Activated naive CD4-positive, alpha-beta T cell treated with anti-CD3 and anti-CD28 coated beads for 36 hours (primary cell): ENCODE measurements around the gene SPINT1. TPM values are rescaled to one million over a fixed set of nuclear protein-coding genes. Genes with fewer than 3 reads are reported as not detected.
"Not testable (repeated sequence)": the region's sequence is repeated elsewhere in the genome, so short reads cannot be mapped to it uniquely, and the experiment has no call there.

Experiments used
- CTCF ChIA-PET: fragments of 350-600 bp; sonication (Branson Sonifier 250); formaldehyde crosslinking; loops from one replicate; lab custom pipeline; 2021; ENCODE audit warnings: antibody characterized with exemption; lab: Charles Lee
- DNase-seq: peaks from one replicate; pipeline ENCODE4 v3.0.0-alpha.2; 2020
- H3K27ac Mint-ChIP-seq: one replicate; pipeline ENCODE4 v1.8.0; 2021; ENCODE audit warnings: mild to moderate bottlenecking, mixed read lengths
- H3K27me3 Mint-ChIP-seq: one replicate; pipeline ENCODE4 v1.8.0; 2021; ENCODE audit warnings: low read depth, mixed read lengths
- H3K36me3 Mint-ChIP-seq: one replicate; pipeline ENCODE4 v1.8.0; 2021; ENCODE audit warnings: low read depth, mixed read lengths
- H3K4me1 Mint-ChIP-seq: one replicate; pipeline ENCODE4 v1.8.0; 2021; ENCODE audit warnings: low read depth, mixed read lengths
- H3K4me3 Mint-ChIP-seq: one replicate; pipeline ENCODE4 v1.8.0; 2021; ENCODE audit warnings: mild to moderate bottlenecking, moderate library complexity, mixed read lengths
- H3K9me3 Mint-ChIP-seq: one replicate; pipeline ENCODE4 v1.8.0; 2021; ENCODE audit warnings: mixed read lengths
- intact Hi-C: fragments of 100-400 bp; cut with micrococcal nuclease; formaldehyde crosslinking; loops from one replicate; pipeline ENCODE4 v1.15.1; 2023
- total RNA-seq, 2 experiments: library from RNA; stranded (reverse); gene quantifications; one replicate each; pipeline ENCODE4 v1.2.3, GENCODE V29; 2021

Gene SPINT1
- total RNA-seq, 2 experiments from 2014 or later = 4.5 to 4.7 TPM

GRCh38 chr15:40852529-40852928 is 8.7 kb downstream of the SPINT1 start:
- no peaks in the 10 kb centered on the region for H3K36me3 Mint-ChIP-seq
- CTCF ChIA-PET = interaction anchor here (14.2 kb wide), 1 partner anchor 49 kb away, joined by 393 read pairs; the partner anchor contains the start of gene VPS18
- DNase-seq = no peak
- intact Hi-C loops = no loop called here
- no peaks in the 10 kb centered on the region for H3K27me3 Mint-ChIP-seq
- no peaks in the 10 kb centered on the region for H3K9me3 Mint-ChIP-seq
- peaks cover 6% of the 10 kb centered on the region for H3K4me1 Mint-ChIP-seq
- no peak overlapping the region for H3K4me3 Mint-ChIP-seq
- H3K27ac Mint-ChIP-seq = no peak overlapping the region

- no peak overlapping the region for H3K4me3 Mint-ChIP-seq
- CTCF ChIA-PET = interaction anchor here (14.2 kb wide), 1 partner anchor 48 kb away, joined by 393 read pairs; the partner anchor contains the start of gene VPS18
- no peaks in the 10 kb centered on the region for H3K9me3 Mint-ChIP-seq
- no peaks in the 10 kb centered on the region for H3K36me3 Mint-ChIP-seq
- DNase-seq = no peak
- H3K27me3 Mint-ChIP-seq = no peaks in the 10 kb centered on the region
- H3K4me1 Mint-ChIP-seq = peaks cover 6% of the 10 kb centered on the region
- intact Hi-C loops = no loop called here
- no peak overlapping the region for H3K27ac Mint-ChIP-seq
These were observed 9.5 kb downstream of the SPINT1 start for GRCh38 chr15:40853241-40853890.

GRCh38 chr15:40854161-40854560 is 10.3 kb downstream of the SPINT1 start:
- H3K9me3 Mint-ChIP-seq = no peaks in the 10 kb centered on the region
- intact Hi-C loops = no loop called here
- H3K27me3 Mint-ChIP-seq = no peaks in the 10 kb centered on the region
- H3K36me3 Mint-ChIP-seq = no peaks in the 10 kb centered on the region
- CTCF ChIA-PET = interaction anchor here (14.2 kb wide), 1 partner anchor 47 kb away, joined by 393 read pairs; the partner anchor contains the start of gene VPS18
- DNase-seq = no peak
- H3K27ac Mint-ChIP-seq = no peak overlapping the region
- H3K4me1 Mint-ChIP-seq = peaks cover 9% of the 10 kb centered on the region
- no peak overlapping the region for H3K4me3 Mint-ChIP-seq

GRCh38 chr15:40855706-40856234 is 11.9 kb downstream of the SPINT1 start:
- Mint-ChIP-seq H3K27me3 (no peaks in the 10 kb centered on the region), H3K4me3 (no peak overlapping the region), H3K4me1 (peaks cover 11% of the 10 kb centered on the region), H3K36me3 (no peaks in the 10 kb centered on the region), H3K9me3 (no peaks in the 10 kb centered on the region), H3K27ac (no peak overlapping the region)
- intact Hi-C loops = no loop called here
- DNase-seq = no peak
- CTCF ChIA-PET = interaction anchor here (0.7 to 14.2 kb wide), 2 partner anchors 8 to 45 kb away, joined by 3 to 393 read pairs; partner anchors contain the start of gene VPS18

- H3K27ac Mint-ChIP-seq = no peak overlapping the region
- no peaks in the 10 kb centered on the region for H3K27me3 Mint-ChIP-seq
- CTCF ChIA-PET = interaction anchor here (0.6 to 14.2 kb wide), 8 partner anchors 10 to 405 kb away, joined by 3 to 393 read pairs (median 5); partner anchors contain the start of genes PPP1R14D, SPINT1 and VPS18
- intact Hi-C loops = no loop called here
- no peaks in the 10 kb centered on the region for H3K9me3 Mint-ChIP-seq
- no peaks in the 10 kb centered on the region for H3K36me3 Mint-ChIP-seq
- no peak overlapping the region for H3K4me3 Mint-ChIP-seq
- H3K4me1 Mint-ChIP-seq = peaks cover 11% of the 10 kb centered on the region
- DNase-seq = no peak
These were observed 12.9 kb downstream of the SPINT1 start for GRCh38 chr15:40856746-40857145.

GRCh38 chr15:40857601-40858341 is 13.9 kb downstream of the SPINT1 start:
- H3K4me3 Mint-ChIP-seq = no peak overlapping the region

GRCh38 chr15:40858706-40859105 is 14.9 kb downstream of the SPINT1 start:
- intact Hi-C loops = loop anchor here (1.0 to 2.0 kb wide), 2 partner anchors 14 to 36 kb away; partner anchors contain the start of gene VPS18
- Mint-ChIP-seq H3K27ac (no peak overlapping the region), H3K27me3 (no peaks in the 10 kb centered on the region), H3K36me3 (no peaks in the 10 kb centered on the region), H3K9me3 (no peaks in the 10 kb centered on the region), H3K4me1 (peaks cover 11% of the 10 kb centered on the region), H3K4me3 (no peak overlapping the region)
- CTCF ChIA-PET = interaction anchor here (0.5 to 14.2 kb wide), 22 partner anchors 12 to 555 kb away, joined by 3 to 393 read pairs (median 4); partner anchors contain the start of genes SPINT1 and VPS18
- no peak for DNase-seq

More at GRCh38 chr15:40857601-40858341, 13.9 kb downstream of the SPINT1 start:
- CTCF ChIA-PET = interaction anchor here (0.5 to 14.2 kb wide), 32 partner anchors 11 to 592 kb away, joined by 3 to 393 read pairs (median 4); partner anchors contain the start of genes DNAJC17, PPP1R14D, SPINT1 and VPS18
- Mint-ChIP-seq H3K27me3 (no peaks in the 10 kb centered on the region), H3K9me3 (no peaks in the 10 kb centered on the region), H3K27ac (no peak overlapping the region), H3K4me1 (peaks cover 11% of the 10 kb centered on the region), H3K36me3 (no peaks in the 10 kb centered on the region)
- DNase-seq = peak; percentile 85
- intact Hi-C loops = loop anchor here (2.0 kb wide), 1 partner anchor 15 kb away; no protein-coding TSS in a partner anchor

- intact Hi-C loops = loop anchor here (1.0 to 2.0 kb wide), 2 partner anchors 13 to 35 kb away; partner anchors contain the start of gene VPS18
- H3K9me3 Mint-ChIP-seq = no peaks in the 10 kb centered on the region
- H3K36me3 Mint-ChIP-seq = no peaks in the 10 kb centered on the region
- no peaks in the 10 kb centered on the region for H3K27me3 Mint-ChIP-seq
- no peak overlapping the region for H3K27ac Mint-ChIP-seq
- CTCF ChIA-PET = interaction anchor here (0.6 to 14.2 kb wide), 23 partner anchors 13 to 1436 kb away, joined by 3 to 393 read pairs (median 3); partner anchors contain the start of genes DNAJC17, RAD51, SPINT1 and VPS18
- peak; percentile 96 for DNase-seq
- no peak overlapping the region for H3K4me3 Mint-ChIP-seq
- H3K4me1 Mint-ChIP-seq = peaks cover 11% of the 10 kb centered on the region
These were observed 15.5 kb downstream of the SPINT1 start for GRCh38 chr15:40859206-40859851.

- H3K4me3 Mint-ChIP-seq, H3K27ac Mint-ChIP-seq, DNase-seq, intact Hi-C loops, H3K27me3 Mint-ChIP-seq, H3K9me3 Mint-ChIP-seq, H3K36me3 Mint-ChIP-seq: not testable (repeated sequence)
- peaks cover 11% of the 10 kb centered on the region for H3K4me1 Mint-ChIP-seq
- CTCF ChIA-PET = interaction anchor here (0.6 to 14.2 kb wide), 2 partner anchors 40 to 52 kb away, joined by 3 to 393 read pairs; partner anchors contain the start of gene VPS18
These were observed 17.3 kb downstream of the SPINT1 start for GRCh38 chr15:40861147-40861546.

GRCh38 chr15:40863660-40864270 is 19.9 kb downstream of the SPINT1 start:
- no peak overlapping the region for H3K27ac Mint-ChIP-seq
- no peaks in the 10 kb centered on the region for H3K27me3 Mint-ChIP-seq
- no peak for DNase-seq
- H3K4me3 Mint-ChIP-seq = no peak overlapping the region
- peaks cover 5% of the 10 kb centered on the region for H3K4me1 Mint-ChIP-seq
- intact Hi-C loops = no loop called here
- no peaks in the 10 kb centered on the region for H3K9me3 Mint-ChIP-seq
- CTCF ChIA-PET = interaction anchor here (14.2 kb wide), 1 partner anchor 37 kb away, joined by 393 read pairs; the partner anchor contains the start of gene VPS18
- no peaks in the 10 kb centered on the region for H3K36me3 Mint-ChIP-seq

GRCh38 chr15:40867199-40867598 is 23.4 kb downstream of the SPINT1 start:
- CTCF ChIA-PET = no interaction called here
- no peaks in the 10 kb centered on the region for H3K36me3 Mint-ChIP-seq
- no peak overlapping the region for H3K4me3 Mint-ChIP-seq
- H3K27me3 Mint-ChIP-seq = peaks cover 1% of the 10 kb centered on the region
- H3K27ac Mint-ChIP-seq = no peak overlapping the region
- no peaks in the 10 kb centered on the region for H3K9me3 Mint-ChIP-seq
- H3K4me1 Mint-ChIP-seq = peaks cover 5% of the 10 kb centered on the region
- intact Hi-C loops = no loop called here
- DNase-seq = no peak
